CD4-positive, alpha-beta T cell treated with Interleukin-17A for 1 hour (primary cell): ENCODE results near the gene ENDOV.
"Not testable (repeated sequence)": the region's sequence is repeated elsewhere in the genome, so short reads cannot be mapped to it uniquely, and the experiment has no call there.

Experiments
- DNase-seq: peaks from one replicate; pipeline ENCODE4 v3.0.0-alpha.2; 2020

ENDOV gene

DNA sequence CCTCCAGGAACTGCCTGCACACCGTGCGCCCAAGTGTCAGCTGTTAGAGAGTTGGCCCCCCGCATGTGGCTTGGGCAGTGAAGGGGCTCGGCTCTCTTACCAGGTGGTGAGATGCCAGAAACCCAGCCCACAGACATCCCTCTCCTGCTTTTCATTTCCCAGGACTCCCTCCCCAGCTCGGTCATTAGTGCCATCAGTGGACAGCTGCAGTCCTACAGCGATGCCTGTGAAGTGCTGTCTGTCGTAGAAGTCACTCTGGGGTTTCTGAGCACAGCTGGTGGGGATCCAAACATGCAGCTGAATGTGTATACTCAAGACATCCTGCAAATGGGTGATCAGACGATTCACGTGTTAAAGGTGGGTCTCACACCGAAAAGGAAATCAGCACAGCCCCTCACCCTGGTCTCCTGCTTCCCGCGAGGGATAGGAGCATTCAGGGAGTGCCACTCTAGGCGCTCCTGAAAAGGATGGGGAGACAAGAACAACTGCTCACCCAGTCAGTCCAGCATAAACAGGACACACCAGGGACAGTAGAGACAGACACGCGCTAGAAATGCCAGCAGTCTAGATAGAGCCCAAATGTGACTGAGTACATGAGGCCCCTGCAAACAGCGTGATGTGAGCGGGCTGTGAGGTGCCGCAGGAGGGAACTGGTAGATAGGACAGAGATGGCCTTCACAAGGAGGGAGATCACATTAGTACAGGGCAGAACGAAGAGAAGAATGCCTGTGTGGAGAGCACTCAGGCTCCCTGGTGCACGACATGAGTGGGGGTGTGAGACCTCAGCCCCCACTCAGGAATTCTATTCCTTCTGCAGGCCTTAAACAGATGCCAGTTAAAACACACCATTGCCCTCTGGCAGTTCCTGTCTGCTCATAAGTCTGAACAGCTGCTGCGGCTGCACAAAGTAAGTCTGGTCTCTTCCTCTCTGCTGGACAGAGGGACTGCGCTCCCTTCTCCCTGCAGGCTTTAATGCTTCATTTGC lies 25.7 kb upstream of the ENDOV start:
- DNase-seq: no peak

DNA sequence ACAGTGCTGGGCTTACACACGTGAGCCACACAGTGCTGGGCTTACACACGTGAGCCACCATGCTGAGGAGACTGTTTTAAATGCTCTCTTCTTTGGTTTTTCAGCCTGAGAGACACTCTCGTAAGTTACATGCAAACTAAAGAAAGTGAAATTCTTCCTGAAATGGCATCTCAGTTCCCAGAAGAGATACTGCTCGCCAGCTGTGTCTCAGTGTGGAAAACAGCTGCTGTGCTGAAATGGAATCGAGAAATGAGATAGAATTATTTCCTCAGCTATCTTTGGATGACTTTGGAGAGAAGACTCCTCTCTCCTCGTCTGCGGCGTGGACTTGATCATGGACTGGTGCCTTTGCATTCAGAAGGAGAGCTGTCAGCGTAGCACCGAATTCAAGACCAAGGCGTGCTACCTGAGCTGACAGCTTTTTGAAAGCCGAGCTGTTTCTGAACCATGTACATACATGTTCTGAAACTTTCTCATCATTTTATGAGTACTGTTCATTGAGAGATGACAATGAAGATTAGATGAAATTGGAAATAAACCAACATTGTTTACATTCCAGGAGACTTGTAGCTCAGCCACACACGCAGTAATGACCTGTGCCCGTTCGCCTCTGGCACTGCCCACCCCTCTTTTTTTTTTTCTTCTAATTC lies 21.6 kb upstream of the ENDOV start:
- DNase-seq: no peak

DNA sequence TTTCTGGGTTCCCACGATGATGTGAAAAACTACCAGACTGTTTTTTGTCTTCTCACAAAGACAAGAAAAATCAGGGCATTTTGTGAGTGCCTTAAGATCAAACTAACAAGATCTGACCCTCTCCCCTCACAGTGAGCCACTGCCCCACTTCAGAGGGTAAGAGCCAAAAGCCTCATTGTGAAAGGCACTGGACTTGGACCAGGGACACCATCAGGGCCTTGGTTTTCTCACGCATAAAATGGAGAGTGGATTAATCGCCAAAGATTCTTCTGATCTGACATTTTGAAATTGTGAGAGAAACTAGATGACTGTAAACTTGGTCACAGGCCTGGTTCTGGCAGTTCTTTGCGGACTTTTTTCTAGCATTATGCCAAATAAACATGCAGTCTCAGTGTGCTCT lies 21.0 kb upstream of the ENDOV start:
- DNase-seq: no peak

DNA sequence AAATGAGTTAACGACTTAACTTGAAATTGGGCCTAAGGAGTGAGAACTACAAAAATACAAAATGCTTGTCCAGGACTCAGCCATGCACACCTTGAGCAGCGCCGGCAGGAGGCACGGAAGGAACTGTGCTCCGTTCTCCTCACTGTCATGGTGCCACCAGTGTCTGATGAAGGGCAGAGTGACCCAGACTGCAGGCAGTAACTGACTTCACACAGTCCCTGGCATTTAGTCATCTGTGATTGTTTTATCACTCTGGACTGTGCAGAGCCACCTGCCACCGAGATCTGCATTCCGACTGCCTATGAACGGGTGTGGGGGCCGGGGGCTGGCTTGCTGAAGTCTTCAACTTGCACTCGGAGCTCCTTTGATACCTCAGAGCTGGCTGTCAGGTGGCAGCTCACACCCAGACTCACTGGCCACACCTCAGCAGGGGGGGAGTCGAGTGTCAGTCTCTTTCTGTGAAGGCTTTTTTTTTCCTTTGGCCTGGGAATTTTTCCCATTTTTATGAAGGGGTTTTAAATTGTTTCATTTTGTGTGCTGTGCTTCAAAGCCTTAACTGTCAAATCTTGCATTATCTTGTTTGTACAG lies 20.2 kb upstream of the ENDOV start:
- no peak for DNase-seq

DNA sequence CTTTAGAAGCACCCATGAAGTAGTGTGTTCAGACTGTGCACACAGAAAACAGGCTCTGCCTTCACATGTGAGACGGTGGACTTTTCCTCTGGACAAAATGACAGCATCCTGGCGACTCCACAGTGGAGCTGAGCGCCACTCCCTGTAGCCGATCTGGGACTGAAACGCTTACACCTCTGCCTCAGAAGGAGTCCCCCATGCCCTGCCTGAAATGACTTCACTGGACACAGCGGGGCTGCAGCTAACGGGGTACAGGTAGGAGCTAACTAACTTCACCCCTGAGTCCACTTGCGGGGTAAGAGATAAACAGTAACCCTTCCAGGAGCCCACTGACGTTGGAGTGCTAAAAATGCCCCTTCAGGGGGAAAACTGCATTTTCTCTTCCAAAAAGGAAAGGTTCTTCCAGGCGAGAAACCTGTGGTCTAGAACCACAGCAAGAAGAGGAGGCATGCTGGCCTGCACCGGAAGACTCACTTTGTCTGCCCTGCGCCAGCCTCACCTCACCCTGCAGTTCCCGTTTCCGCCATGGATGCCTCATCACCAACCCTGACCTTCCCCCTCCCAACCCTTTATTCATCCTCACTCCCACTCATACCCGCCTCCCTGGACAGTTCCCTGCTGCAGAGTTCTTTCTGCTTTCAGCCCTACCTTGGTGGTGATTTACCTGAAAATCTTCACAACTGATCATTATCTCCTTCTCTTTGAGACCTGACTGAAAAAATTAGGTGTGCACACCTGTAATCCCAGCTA lies 19.4 kb upstream of the ENDOV start:
- DNase-seq: no peak

DNA sequence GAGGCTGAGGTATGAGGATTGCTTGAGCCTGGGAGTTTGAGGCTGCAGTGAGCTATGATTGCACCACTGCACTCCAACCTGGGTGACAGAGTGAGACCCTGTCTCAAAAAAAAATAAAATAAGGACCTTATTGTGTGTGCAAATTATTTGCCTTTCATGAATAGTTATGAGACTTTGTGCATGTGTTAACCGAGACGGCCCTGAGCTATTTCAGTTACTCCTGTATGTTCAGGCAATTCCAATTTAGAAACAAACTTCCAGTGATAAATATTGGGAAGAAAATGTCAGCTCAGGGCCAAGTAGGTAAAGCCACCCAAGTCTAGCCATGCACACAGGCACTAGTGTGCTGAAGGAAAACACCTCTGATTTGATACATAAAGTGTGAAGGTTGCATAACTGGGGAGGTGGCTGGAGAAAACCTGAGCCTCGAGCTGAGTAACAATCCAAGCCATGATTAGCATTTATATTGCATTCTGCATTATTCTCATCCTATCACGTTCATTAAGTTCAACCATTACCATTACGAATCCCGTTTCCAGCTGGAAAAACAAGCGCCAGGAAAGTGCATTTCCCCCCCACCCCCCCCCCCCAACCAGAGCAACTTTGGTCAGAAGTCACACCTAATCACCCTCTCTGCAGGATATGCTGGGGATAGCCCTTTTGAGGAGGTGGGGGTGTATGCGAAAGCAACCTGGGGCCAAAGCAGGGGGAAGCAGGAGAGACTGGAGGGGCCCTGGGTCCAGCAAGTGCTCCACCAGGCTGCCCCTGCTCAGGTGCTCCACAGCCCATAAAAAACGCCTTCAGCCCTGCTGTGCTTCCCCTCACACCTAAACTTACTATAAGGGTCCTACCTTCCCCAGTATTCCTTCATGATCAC lies 18.6 kb upstream of the ENDOV start:
- DNase-seq: no peak

DNA sequence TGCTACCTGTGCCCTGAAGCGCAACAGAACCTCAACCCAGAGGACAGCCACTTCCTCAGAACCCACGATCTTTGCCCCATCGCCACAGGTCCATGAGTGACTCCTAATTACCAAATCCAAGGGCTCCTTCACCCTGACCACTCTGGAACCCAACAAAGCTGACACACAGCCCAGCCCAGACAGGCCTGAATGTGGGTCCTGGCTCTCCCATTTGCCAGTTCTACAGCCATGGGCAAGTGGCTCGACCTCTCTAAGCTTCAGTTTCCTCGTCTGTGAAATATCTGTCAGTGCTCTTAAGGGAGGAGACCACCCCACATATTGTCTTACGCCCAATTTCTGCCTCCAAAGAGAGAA lies 18.0 kb upstream of the ENDOV start:
- no peak for DNase-seq

DNA sequence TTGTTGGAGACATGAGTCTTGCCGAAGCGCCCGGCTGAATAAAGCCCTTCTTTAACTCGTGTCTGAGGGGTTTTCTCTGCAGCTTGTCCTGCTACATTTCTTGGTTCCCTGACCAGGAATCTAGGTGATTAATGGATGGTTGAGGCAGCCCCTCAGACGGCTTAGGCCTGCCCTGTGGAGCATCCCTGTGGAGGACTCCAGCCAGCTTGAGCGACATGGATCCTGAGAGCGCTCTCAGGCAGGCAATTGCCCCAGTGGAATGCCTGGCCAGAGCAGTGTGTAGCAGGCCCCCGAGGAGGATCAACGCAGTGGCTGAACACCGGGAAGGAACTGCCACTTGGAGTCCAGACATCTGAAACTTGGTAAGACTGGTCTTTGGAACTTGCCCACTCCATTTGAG lies 17.3 kb upstream of the ENDOV start:
- no peak for DNase-seq

DNA sequence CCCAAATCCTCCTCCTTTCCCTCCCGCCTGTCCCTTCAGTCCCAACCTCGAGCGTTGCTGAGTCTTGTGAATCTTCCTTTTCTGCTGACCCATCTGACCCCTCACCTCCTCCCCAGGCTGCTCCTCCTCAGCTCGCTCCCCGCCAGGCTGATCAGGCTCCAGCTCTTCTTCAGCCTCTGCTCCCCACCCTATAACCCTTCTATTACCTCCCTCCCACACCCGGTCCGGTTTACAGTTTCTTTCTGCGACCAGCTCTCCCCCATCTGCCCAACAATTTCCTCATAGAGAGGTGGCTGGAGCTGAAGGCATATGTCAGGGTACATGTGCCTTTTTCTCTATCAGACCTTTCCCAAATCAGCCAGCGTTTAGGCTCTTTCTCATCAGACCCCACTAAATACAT lies 13.9 kb upstream of the ENDOV start:
- not testable (repeated sequence) for DNase-seq

DNA sequence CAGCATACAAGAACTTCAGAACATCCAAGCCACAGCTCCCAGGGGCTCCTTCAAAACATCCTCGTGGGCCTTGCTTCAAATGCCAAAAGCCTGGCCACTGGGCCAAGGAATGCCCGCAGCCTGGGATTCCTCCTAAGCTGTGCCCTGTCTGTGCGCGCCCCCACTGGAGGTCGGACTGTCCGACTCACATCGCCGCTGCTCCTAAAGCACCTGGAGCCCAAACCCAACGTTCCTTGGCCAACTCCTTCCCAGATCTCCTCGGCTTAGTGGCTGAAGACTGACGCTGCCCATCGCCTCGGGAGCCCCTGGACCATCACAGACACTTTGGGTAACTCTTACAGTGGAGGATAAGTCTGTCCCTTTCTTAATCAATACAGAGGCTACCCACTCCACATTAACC lies 12.9 kb upstream of the ENDOV start:
- not testable (repeated sequence) for DNase-seq

DNA sequence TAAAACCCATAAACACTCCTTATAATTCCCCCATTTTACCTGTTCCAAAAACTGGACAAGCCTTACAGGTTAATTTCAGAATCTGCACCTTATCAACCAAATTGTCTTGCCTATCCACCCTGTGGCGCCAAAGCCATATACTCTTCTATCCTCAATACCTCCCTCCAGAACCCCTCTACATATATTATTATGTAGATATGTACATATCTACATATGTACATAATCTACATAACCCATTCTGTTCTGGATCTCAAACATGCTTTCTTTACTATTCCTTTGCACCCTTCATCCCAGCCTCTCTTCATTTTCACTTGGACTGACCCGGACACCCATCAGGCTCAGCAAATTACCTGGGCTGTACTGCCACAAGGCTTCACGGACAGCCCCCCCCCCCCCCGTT lies 12.0 kb upstream of the ENDOV start:
- DNase-seq: no peak

DNA sequence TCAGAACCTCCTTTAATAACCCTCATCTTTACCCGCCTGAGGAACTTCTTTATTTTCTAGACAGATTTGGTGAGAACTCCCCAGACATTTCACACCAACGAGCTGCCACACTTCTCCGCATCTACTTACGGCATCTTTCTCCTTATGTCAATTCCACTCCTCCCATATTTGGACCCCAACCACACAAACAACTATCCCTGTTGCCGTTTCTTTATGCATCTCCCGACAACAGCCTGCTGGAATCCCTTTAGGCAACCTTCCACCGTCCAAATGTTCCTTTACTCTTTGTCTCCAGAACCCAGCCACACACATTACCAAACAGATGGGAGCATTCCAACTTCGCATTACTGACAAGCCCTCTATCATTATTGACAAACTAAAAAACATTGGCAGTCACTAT lies 8.8 kb upstream of the ENDOV start:
- DNase-seq: no peak

DNA sequence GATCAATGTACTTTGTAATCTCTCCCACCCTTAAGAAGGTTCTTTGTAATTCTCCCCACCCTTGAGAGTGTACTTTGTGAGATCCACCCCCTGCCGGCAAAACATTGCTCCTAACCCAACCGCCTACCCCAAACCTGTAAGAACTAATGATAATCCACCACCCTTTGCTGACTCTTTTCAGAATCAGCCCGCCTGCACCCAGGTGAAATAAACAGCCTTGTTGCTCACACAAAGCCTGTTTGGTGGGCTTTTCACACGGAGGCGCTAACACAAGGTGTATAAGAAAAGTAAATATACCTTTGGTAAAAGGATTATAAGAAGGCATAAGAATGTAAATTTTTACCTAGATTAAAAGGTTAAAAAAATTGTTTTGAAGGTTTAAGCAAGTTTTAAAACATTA lies 7.0 kb upstream of the ENDOV start:
- not testable (repeated sequence) for DNase-seq

DNA sequence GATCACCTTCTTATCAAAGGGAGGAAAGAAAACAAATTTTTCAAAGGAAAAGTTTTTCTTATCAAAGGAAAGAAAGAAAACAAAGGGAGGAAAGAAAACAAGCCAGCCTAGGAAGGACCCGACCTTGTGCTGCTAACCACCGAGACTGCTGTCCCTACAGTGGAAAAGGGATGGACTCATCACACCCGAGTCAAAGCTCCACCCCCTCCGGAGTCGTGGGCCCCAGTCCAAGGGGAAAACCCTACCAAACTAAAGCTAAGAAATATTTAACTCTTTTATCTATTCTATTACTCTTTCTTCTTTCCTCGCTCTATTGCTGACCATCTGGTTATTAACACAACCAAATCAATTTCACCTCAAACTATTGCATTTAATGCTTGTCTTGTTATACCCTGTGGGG lies 6.1 kb upstream of the ENDOV start:
- DNase-seq: no peak

DNA sequence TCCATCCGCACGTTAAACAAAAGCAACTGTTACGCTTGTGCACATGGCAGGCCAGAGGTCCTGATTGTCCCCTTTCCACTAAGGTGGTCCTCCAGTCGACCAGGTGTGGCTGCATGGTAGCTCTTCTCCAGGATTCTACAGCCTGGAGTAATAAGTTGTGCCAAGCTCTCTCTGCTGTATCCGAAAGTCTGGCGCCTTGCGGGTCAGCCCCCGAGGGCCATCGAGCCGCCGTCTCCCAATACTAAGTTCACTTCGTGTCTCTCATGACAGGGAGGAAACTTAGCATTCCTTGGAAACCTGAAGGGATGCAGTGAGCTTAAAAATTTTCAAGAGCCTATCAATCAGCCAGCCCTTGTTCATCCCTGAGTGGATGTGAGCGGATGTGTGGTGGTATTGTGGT lies 5.3 kb upstream of the ENDOV start:
- DNase-seq: no peak

DNA sequence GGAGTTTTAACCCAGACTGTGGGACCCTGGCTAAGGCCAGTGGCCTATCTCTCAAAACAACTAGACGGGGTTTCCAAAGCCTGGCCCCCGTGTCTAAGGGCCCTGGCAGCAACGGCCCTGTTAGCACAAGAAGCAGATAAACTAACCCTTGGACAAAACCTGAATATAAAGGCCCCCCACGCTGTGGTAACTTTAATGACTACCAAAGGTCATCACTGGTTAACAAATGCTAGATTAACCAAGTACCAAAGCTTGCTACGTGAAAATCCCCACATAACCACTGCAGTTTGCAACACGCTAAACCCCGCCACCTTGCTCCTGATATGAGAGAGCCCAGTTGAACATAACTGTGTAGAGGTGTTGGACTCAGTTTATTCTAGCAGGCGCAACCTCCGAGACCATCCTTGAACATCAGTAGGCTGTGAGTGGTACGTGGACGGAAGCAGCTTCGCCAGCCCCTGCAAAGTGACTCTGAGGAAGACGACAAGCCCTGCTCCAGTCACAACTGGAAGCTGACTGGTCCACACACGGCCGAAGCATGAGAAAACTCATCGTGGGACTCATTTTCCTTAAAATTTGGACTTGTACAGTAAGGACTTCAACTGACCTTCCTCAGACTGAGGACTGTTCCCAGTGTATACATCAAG lies 4.4 kb upstream of the ENDOV start:
- DNase-seq: not testable (repeated sequence)

DNA sequence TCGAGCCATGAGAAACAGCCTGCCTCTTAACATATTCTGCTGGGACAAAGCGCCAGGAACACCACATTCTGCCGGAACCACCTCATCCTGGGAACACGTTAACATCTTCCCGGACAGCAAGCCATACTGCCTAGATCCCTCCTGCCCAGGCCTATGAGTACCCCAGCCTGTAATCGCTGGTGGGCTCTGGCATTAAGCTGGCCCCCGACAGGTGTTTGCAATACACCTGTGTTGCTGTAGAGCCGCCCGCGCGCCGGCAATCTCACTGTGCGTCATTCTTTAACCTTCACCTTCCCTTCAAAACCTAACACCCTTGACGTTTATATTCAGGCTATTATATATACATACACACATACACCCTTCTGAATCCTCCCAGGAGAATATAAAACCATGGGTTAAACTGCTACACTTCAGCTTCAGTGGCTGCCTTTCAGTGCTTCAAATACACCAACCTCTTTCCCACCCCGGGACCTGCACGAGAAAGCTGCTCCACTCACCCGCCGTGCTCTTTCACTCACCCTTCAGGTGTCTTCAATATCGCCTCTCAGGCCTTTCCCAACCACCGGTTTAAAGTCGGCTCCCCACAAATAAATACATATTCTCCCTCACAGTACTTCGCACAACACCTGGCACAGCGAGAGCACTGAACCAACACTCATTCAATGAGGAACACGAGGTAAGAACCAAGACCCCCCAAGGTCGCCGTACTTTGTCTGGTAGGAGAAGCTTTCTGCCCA lies 1.0 kb upstream of the ENDOV start:
- no peak for DNase-seq

DNA sequence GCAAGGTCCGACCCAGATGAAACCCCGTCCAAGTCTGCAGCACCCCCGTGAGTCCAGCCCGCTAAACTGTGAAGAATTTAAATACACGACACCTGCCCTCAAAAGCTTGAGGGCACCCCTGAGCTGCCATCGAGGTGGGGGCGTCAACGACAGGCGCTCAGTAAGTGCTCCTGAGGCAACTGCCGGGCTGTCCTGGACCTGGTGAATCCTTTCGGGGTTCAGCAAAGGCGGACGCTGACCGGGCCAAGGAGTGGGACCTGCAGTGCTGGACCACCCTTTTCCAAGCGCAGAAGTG lies 512 bp upstream of the ENDOV start:
- peak; percentile 9 for DNase-seq

DNA sequence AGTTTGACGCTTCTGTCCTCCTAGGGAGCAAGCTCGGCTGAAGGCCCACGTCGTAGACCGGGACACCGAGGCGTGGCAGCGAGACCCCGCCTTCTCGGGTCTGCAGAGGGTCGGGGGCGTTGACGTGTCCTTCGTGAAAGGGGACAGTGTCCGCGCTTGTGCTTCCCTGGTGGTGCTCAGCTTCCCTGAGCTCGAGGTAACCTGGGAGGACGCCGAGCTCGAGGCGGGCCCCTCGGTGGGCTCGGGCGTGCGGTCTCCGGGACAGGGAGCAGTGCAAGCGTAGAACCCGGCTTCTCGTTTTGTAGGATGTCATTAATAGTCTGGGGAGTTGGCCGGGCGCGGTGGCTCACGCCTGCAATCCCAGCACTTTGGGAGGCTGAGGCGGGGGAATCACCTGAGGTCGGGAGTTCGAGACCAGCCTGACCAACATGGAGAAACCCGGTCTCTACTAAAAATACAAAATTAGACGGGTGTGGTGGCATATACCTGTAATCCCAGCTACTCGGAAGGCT lies 715 bp downstream of the ENDOV start:
- DNase-seq: no peak

DNA sequence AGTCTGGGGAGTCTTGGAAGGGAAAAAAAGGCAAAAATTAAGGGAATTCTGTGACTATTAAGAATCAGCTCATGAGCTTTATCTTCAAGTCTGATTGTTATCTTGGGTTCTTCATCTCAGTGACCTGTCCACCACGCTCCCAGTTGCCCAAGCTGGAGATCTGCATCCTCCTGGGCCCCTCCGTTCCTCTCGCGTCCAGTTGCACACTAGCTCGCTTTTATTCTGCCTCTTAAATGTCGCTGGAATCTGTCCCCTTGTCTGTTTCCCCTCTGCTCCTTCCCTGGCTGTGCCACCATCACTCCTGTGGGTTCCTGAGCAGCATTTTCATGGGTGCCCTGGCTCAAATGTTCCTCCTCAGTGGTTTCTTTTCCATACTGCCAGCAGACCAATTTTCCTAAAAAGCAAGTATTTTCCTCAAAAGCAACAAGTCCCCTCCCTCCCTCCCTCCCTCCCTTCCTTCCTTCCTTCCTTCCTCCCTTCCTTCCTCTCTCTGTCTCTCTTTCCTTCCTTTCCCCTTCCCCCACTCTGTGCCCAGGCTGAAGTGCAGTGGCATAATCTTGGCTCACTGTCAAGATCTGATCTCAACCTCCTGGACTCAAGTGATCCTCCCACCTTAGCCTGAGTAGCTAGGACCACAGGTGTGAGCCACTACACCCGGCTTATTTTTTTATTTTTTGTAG lies 1.4 kb downstream of the ENDOV start:
- no peak for DNase-seq

DNA sequence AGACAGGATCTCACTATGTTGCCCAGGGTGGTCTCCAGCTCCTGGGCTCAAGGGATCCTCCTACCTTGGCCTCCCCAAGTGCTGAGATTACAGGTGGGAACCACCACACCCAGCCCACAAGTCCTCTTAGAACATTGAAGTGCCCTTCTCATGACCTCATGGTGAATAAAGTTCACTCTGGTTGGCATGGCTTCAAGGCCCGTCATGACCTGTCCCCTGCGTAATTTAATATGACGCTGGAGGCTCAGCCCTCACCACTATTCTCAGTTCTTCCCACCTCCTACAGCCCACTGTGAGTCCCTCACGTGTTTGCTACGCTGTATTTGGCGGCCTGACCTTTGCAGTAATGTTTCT lies 1.9 kb downstream of the ENDOV start:
- DNase-seq: no peak
